GM19372 (cell line): ENCODE results near the gene SMPD4.
"Not testable (repeated sequence)": the region's sequence is repeated elsewhere in the genome, so short reads cannot be mapped to it uniquely, and the experiment has no call there.

Experiments
- ATAC-seq: cut with Tn5 transposase; IDR thresholded peaks from one replicate; pipeline ENCODE4 v1.9.1; 2021; ENCODE audit warnings: mild to moderate bottlenecking, low read depth, moderate library complexity; ENCODE audit not compliant: unreplicated experiment

SMPD4 gene

DNA sequence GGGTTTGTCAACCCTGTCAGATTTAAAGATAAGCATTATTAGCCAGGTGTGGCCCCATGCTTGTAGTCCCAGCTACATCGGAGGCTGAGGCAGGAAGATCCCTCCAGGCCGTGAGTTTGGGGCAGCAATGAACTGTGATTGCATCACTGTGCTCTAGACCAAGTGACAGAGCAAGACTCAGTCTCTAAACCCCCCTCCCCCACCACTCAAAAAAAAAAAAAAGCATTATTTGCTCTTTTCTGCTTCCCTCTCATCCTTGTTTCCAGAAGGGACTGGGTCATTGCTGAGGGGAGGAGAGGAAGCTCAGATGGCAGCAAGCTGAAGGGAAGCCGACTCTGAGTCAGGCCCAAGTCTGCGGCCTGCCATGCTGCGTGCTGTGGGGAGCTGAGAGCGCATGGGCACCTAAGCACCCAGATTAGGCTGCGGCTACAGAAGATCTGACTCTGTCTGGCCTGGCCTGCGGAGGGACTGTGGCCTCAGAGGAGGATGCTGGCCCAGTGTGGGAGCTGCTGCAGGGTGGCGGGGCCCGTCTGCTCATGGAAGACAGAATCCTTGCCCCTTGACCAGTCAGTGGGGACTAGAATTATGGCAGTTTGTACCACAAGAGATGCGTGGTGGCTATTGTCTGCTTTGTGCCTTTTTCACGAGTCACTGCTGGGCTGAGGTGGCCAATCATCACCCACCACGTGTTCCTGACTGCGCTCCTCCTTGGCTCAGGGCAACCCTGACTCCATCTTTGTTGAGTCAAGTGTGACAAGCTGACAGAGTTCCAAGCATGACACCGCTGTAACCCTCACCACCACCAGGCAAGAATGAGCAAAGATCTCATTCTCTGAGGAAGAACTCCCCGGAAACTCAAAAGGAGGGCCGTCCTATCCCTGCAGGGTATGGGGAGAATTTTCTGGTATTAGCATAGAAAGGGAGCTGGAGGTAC is 6.7 kb upstream of the SMPD4 start:
- ATAC-seq, result not testable (repeated sequence)

DNA sequence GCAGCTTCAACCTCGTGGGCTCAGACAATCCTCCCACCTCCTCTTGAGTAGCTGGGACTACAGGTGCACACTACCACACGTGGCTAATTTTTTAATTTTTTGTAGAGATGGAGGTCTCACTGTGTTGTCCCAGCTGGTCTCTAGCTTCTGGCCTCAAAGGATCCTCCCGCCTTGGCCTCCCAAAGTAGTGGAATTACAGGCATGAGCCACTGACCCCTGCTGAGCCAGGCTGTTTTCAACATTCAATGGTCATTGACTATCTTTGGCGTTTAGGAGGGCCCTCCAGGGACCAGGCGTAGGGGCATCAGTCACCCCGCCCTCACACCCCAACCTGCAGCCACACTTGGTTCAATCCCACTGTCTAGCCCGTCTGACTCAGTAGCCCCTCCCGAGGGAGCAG is 5.9 kb upstream of the SMPD4 start:
- ATAC-seq, result no peak

DNA sequence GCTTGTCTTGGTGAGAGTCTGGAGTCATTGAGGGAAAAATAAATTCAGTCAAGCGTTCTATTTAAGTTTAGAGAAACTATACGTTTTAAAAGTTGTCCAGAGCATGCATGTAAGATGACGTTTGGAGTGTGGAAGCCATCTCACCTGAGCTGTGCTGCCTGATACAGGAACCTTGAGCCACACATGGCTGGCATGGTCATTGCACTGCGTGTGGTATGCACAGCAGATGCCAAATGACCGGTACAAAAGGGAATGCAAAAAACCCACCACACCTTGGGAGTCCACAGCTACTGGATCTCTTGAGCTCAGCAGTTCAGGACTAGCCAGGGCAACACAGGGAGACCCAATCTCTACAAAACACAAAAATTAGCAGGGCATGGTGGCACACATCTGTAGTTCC is 5.0 kb upstream of the SMPD4 start:
- no peak for ATAC-seq

DNA sequence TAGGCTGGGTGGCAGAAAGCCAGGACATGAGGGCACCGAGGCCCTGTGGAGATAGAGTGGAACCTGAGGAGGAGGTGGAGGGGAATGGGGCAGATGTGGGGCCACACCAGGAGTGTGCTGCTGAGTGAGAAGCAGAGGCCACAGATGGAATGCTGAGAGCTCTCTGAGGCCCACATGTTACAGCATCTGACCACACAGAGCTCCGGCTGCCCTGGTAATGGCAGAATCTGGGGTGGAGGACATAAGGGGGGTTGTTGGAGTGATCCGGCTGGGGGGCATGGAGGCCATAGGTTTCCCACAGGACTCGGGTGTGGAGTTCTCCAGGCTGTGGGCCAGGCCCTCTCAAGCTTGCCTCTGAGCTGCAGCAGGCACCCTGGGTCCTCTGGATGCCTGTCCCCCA is 4.5 kb upstream of the SMPD4 start:
- no peak for ATAC-seq

DNA sequence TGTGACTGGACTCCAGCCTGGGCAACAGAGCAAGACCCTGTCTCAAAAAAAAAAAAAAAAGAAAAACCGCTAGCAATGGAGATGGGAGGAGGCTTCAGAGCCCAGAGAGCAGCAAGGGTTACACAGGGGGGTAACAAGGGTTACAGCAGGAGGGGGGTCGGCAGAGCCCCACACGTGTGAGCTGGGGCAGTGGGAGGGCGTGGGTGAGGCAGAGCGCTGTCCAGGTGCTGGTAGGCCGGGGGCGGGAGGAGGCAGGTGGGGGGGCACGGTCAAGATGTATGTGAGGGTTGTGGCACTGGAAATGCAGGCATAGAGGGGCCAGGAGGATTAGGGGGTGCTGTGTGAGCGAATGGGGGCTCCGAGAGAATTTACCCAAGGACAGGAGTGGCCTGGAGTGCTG is 4.0 kb upstream of the SMPD4 start:
- no peak for ATAC-seq

DNA sequence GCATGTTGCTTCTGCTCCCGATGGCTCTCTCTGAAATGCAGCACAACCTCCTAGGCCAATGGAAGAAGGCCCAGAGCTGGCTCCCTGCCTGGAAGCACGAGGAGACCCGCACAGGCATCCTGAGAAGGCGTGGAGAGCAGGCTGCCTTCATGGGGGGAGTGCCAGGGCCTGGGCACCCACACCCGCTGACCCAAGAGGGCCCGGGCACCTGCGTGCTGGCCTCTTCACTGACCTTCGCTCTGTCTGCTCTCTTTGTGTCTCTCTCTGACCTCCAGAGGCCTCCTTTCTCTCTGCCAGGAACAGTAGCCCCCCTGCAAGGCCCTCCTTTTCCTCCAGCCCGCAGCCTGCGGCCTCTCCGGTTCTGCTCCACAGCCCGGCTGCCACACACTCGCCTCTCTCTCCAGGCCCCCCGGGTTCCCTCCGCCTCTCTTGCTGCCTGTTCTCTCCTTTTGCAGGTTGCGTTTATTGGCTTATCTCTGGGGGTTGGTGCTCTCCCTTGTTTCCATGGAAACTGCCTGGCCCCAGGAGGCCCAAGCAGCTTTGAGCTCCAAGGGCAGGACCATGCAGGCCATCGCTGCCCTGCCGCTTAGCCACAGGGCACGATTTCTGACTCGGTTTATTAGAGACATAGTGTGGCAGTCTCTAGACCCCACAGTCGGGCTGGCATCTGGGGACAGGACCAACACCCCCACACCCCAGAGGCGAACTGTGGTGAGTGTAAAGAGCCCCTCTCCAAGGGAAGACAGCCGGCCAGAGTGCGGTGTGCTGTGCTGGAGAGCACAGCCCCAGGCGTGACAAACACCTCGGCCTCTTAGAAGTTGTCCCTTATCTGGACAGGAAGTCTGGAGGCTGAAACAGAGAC is 2.3 kb upstream of the SMPD4 start:
- ATAC-seq, result no peak

DNA sequence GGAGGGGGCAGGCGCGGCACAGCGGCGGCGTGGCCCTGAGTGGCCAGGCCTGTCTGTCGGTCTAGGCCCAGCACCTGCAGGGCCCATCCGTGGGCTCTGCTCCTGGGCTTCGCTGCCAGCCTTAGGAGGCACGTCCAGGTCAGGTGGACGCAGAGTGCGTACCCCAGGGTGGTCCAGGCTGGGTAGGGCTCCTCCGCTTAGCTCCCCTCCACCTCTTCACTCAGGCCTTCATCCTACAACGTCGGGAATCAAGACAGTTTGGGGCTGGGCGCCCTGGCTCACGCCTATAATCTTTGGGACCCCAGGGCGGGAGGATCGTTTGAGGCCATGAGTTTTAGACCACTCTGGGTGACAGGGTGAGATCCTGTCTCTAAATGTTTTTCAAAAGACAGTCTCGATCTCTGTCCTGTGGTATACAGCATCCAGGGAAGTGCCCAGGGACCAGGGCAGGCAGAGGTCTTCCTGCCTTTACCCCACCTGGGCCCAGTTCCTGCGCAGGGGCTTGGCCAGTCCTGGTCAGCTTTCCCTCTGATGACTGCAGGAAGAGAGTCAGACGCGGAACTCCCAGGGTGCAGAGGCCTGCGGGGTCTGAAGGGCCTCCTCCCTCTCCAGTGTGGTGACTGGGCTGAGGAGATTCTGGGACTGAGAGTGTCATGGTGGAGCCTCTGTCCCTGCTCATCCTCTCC is 1.6 kb upstream of the SMPD4 start:
- peak; percentile 25 for ATAC-seq

DNA sequence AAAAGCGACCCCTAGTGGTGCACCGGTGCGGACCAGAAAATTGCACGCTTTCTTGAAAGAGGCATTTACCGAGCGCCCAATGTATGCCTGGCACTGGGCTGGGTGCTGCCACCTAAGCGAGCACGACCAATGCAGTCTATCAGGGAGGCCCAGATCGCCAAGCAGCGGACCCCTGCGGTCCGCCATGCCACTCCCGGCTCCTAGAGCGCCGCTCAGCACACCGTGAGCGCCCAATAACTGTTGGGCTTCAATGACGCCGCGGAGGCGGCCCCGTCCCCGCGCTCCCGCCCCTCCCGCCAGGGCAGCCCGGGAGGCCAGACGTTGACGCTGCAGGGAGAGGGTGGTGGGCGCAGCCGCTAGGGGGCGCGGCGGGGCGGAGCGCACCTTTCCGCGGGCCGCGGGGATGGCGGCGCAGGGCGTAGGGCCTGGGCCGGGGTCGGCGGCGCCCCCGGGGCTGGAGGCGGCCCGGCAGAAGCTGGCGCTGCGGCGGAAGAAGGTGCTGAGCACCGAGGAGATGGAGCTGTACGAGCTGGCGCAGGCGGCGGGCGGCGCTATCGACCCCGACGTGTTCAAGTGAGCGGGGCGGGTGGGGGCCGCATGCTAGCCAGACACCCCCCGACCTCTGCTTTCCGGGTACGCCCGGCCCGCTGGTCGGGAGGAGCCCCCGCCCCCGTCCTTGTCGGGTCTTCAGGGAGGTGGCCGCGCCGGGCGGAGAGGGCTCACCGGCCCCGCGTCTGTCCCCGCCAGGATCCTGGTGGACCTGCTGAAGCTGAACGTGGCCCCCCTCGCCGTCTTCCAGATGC is 679 bp upstream of the SMPD4 start, which contains the start of gene MZT2B:
MZT2B (plus strand) TSS at position 383 of the 803 bp plus-strand sequence; CDS start at position 404, 21 bp downstream.
- peak; percentile 76 for ATAC-seq

DNA sequence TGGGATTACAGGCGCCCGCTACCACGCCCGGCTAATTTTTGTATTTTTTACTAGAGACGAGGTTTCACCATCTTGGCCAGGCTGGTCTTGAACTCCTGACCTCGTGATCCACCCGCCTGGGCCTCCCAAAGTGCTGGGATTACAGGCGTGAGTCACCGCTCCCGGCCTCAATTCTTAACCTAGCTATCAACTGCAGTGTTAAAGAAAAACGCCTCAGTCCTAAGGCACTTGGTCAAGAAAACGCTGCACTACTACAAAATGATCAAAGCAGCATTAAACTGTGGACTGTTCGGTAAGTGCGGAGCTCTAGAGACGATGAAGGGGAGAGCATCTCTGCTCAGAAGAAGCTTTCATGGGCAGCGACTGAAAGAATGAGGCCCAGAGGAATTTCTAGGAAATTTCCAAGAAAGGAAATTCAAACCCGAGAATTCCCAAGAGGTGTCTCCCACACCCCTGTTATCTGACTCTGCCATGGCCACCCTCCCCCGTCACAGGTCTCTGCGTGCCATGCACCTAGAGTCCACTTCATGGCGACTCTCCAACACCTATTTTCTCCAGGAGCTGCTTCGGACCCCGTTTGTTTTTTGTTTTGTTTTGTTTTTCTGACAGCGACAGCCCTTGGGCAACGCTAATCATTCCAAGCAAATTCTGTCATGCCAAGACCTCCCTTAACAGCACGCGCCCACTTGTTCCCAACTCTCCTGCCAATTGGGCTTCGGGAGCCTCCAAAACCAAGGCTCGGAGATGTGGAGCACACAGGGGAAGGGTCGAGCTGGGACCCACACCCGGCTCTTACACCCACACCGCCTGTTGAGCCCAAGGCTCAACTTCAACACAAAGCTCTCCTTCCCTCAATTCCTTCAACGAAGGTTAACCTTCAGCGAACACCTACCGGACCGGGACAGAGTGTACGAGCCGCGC is 738 bp downstream of the SMPD4 start:
- not testable (repeated sequence) for ATAC-seq

DNA sequence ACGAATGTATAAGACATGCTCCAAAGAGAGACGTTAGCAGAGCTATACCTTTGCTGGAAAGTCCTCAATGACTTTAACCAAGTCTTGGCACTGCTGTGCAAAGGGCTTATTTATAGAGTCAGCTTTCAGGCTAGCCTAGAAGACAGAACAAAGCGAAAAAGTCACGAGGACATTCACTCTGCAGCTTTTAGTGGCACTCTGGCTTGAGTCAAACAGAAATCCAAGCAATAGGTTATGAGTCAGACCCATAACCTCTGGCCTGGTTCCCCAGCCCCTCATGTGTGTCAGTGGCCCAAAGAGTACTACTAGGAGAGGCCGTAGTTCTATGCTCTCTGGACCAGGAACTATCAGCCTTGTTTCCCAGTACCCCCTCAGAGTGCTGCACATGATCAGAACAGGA is 6.5 kb downstream of the SMPD4 start:
- not testable (repeated sequence) for ATAC-seq

DNA sequence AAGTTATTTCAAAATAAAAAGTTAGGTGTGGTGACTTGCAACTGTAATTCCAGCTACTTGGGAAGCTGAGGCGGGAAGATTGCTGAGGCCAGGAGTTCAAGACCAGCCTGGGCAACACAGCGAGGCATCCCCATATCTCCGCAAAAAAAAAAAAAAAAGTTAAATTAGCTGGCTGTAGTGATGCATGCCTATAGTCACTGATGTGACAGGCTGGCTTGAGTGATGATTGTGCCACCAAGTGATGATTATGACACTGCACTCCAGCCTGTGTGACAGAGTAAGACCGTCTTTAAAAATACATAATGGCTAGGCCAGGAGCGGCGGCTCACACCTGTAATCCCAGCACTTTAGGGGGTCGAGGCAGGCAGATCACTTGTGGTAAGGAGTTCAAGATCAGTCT is 11.5 kb downstream of the SMPD4 start:
- no peak for ATAC-seq

DNA sequence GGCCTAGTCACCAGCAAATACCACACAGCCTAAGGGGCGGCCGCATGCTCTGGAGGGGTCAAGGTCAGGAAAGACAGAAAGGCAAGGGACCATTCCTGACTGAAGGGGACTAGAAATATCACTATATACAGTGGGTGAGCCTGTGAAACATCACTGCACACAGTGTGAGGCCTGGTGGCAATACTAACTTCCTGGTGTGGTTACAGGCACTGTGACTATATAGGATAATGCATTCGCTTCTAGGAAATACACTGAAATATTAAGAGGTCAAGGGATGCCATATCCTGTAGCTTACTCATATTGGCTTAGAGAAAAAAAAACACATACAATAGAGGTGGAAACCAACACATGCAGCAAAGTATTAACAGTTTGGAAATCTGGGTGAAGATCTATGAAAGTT is 12.2 kb downstream of the SMPD4 start:
- ATAC-seq, result not testable (repeated sequence)

DNA sequence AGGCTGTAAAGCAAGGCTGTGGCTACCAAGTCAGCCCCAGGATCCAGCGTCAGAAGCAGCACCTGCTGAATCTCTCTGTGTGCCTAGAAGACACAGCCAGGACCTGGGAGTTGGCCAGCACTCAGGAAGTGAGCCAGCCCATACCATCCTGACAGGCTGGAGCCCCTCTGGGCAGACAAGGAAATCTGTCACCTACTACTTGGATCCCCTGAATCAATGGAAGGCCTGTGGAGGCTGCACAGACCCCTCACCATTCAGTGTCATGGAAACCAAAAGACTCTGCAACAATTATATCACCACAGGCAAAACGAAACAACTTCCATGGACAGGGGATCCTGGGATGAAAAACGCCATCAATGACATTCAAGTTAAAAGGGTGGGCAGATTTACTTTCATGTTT is 14.8 kb downstream of the SMPD4 start:
- not testable (repeated sequence) for ATAC-seq

DNA sequence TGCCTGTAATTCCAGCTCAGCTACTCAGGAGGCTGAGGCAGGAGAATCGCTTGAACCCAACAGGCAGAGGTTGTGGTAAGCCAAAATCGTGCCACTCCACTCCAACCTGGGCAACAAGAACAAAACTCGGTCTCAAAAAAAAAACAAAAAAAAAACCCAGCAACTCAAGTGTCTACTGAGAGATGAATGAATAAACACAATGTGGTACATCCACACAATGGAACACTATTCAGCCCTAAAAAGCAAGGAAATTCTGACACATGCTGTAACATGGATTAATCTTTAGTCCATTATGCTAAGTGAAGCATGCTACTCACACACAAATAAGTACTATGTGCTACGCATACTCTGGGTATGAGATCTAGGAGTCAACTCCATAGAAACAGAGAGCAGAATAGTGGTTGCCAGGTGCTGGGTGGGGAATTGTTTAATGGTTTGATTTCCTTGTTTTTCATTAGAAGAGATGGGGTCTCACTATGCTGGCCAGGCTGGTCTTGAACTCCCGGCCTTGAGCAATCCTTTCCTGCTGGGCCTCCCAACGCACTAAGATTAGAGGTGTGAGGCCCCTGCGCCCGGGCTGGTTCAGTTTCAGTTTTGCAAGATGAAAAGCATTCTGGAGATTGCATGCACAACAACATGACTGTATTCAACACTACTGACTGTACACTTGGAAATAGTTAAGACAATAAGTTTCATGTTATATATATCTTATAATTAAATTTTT is 15.9 kb downstream of the SMPD4 start:
- no peak for ATAC-seq

DNA sequence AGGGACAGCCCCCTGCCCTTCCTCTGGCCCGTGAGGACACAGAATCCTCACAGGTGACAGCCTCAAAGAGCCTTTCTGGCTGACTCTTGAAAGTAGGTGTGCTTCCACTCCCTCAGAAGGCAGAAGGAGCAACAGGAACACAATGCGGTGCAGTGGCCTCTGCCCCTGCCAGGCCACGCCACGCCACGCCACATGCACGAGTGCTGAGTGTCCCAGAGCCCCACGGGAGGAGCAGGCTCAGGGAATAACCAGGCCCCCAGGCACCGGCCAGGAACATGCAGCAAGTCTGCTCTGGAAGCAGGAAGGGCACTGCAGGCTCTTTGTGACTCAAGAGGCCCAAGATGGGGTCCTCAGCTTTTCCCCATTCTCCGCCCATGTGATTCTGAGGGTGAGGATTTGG is 18.4 kb downstream of the SMPD4 start:
- ATAC-seq, result no peak

DNA sequence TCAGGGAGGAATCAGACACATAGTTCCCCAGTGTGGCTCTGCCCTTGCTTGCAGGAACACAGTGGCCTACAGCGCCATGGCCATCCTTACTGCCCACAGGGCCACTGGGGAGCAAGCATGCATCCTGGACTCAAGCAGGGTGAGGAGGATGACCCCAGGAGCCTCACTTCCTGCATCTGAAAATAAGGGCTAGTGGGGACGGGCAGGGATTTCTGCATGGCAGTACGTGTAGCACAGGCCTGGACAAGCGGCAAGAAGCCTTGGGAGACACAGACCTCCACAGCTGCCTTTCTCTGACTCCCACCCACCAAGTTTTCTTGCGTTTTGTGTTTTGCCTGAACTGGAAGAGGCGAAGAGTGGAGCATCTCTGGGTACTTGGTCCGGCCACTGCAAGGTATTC is 18.9 kb downstream of the SMPD4 start:
- ATAC-seq, result not testable (repeated sequence)

DNA sequence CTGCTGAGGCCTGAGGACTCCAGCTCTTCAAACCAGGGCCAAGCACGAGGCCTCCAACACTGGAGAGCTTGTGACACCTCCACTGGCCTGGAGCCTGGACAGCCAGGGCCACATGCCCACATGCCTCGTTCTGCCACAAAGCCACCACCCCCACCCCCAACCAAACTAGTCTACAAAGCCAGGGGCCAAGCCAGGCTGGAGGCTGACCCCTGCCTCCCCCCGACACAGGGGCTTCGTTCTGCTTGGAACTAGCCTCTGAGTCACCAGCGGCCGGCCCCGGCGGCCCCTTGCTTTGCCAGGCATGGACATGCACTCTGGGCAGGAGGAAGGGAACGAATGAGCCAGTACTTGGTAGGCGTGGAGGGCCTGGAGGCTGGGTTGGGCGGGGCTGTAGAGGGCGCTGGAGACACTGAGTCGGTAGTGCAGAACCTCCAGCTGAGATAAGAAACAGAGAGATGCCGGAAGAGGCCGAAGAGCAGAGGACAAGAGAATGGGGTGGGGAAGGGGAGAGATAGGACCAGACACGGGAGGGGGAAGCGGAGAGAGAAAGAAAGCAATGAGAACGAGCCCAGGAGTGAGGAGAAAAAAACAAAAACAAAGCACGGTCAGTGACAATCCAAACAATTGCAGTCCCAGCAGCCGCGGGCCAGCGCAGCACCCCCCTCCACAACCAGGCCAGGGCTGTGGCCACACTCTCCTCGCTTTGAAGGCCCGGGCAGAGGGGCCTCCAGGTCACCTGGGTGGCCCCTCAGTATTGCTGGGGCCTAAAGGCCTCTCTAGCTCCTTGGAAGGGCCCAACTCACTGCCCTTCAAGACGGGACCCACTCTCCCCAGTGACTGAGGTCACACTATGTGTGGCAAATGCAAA is 20.3 kb downstream of the SMPD4 start:
- not testable (repeated sequence) for ATAC-seq
